HEK293 (cell line): ENCODE data around the gene ABHD16A.

Source experiments
- CTCF ChIA-PET: fragments of 350-600 bp; formaldehyde crosslinking; extraction: SDS; loops from one replicate; lab custom pipeline; 2021; ENCODE audit warnings: antibody characterized with exemption; lab: Yijun Ruan, JAX
- POLR2A ChIA-PET: fragments of 300-600 bp; formaldehyde crosslinking; extraction: SDS; loops from one replicate; lab custom pipeline; 2020; ENCODE audit warnings: antibody characterized with exemption, inconsistent platforms; lab: Yijun Ruan, JAX
- H3K27ac ChIP-seq: fragments of 200-500 bp; sonication (Bioruptor generic); 2 replicates; pipeline ENCODE4 v1.5.1; 2014; ENCODE audit warnings: low read depth, low read length, control low read depth, inconsistent platforms; ENCODE audit errors: extremely low read depth
- H3K36me3 ChIP-seq, 2 experiments: fragments of 200-500 bp in 1 of 2; sonication (Bioruptor generic) in 1 of 2; 1 replicate in 1 of 2; 2 replicates in 1 of 2; pipeline ENCODE4 v1.5.1; 2014 to 2017; ENCODE audit warnings: inconsistent platforms in 2 of 2, low read length in 2 of 2; ENCODE audit not compliant: control insufficient read depth in 2 of 2, insufficient read depth in 1 of 2
- H3K4me1 ChIP-seq: fragments of 200-500 bp; sonication (Bioruptor generic); 2 replicates; pipeline ENCODE4 v1.5.1; 2014; ENCODE audit warnings: mild to moderate bottlenecking, low read length, inconsistent platforms; ENCODE audit not compliant: control insufficient read depth, insufficient read depth
- H3K4me3 ChIP-seq: 2 replicates; pipeline ENCODE4 v1.5.1; 2011; ENCODE audit warnings: low read depth, mild to moderate bottlenecking, control low read depth, low read length, moderate library complexity
- H3K9me3 ChIP-seq: fragments of 200-500 bp; sonication (Bioruptor generic); 2 replicates; pipeline ENCODE4 v1.5.1; 2014; ENCODE audit warnings: low read depth, low read length, inconsistent platforms; ENCODE audit not compliant: control insufficient read depth, insufficient read depth
- BCL11A ChIP-seq: fragments of 450-650 bp; formaldehyde crosslinking; IDR thresholded peaks from 2 replicates; pipeline ENCODE4 v1.5.1; 2016; ENCODE audit warnings: low read depth, missing biosample characterization, missing genetic modification characterization
- KLF16 ChIP-seq: fragments of 450-650 bp; formaldehyde crosslinking; IDR thresholded peaks from 2 replicates; pipeline ENCODE4 v1.5.1; 2017; ENCODE audit warnings: missing biosample characterization, missing genetic modification characterization
- SCRT2 ChIP-seq: fragments of 450-650 bp; formaldehyde crosslinking; IDR thresholded peaks from 2 replicates; pipeline ENCODE4 v1.5.1; 2016; ENCODE audit warnings: missing biosample characterization, missing genetic modification characterization
- ZBTB11 ChIP-seq: fragments of 450-650 bp; formaldehyde crosslinking; conservative IDR thresholded peaks from 2 replicates; pipeline ENCODE4 v1.5.1; 2016; ENCODE audit warnings: low read depth, missing biosample characterization, missing genetic modification characterization
- ZBTB48 ChIP-seq: fragments of 450-650 bp; formaldehyde crosslinking; IDR thresholded peaks from 2 replicates; pipeline ENCODE4 v1.5.1; 2016; ENCODE audit warnings: missing biosample characterization, missing genetic modification characterization
- ZNF600 ChIP-seq: fragments of 450-650 bp; formaldehyde crosslinking; IDR thresholded peaks from 2 replicates; pipeline ENCODE4 v1.5.1; 2016; ENCODE audit warnings: missing biosample characterization, missing genetic modification characterization
- ZNF692 ChIP-seq: fragments of 450-650 bp; formaldehyde crosslinking; IDR thresholded peaks from 2 replicates; pipeline ENCODE4 v1.5.1; 2016; ENCODE audit warnings: missing biosample characterization, missing genetic modification characterization
- ZSCAN4 ChIP-seq: fragments of 450-650 bp; formaldehyde crosslinking; IDR thresholded peaks from 2 replicates; pipeline ENCODE4 v1.5.1; 2017; ENCODE audit warnings: missing biosample characterization, missing genetic modification characterization

ABHD16A gene

GRCh38 chr6:31723245-31723979 lies 20.3 kb upstream of the ABHD16A start, which contains the start of gene MPIG6B:
Gene MPIG6B (plus strand): TSS chr6:31723373. CDS start chr6:31723384, 11 bp downstream.
- CTCF ChIA-PET = interaction anchor here (1.0 to 1.5 kb wide), 4 partner anchors 9 to 73 kb away, joined by 3 to 4 read pairs (median 4); no protein-coding TSS in a partner anchor

GRCh38 chr6:31722173-31722572 lies 19.0 kb upstream of the ABHD16A start:
- H3K4me3 ChIP-seq = no peak overlapping the region
- peaks cover 0 to 11% of the 10 kb centered on the region in 2 experiments; a peak in 1 of 3 replicates for H3K36me3 ChIP-seq
- POLR2A ChIA-PET = no interaction called here
- no peaks in the 10 kb centered on the region for H3K4me1 ChIP-seq
- CTCF ChIA-PET = no interaction called here
- no peaks in the 10 kb centered on the region for H3K9me3 ChIP-seq
- TF ChIP-seq ZNF692 (tag by site-specific recombination) = no peak
- no peak for TF ChIP-seq KLF16
- no peak for TF ChIP-seq ZSCAN4 (tag by site-specific recombination)
- H3K27ac ChIP-seq = no peak overlapping the region

More at GRCh38 chr6:31723245-31723979, 20.3 kb upstream of the ABHD16A start, which contains the start of gene MPIG6B:
- Histone ChIP-seq H3K36me3 (peaks cover 0 to 21% of the 10 kb centered on the region in 2 experiments; a peak in 1 of 3 replicates), H3K9me3 (no peaks in the 10 kb centered on the region), H3K27ac (no peak within 1 kb of the TSS), H3K4me3 (no peak within 1 kb of the TSS), H3K4me1 (no peaks in the 10 kb centered on the region)
- TF ChIP-seq ZBTB48 (tag by site-specific recombination) = 0 out of 2 replicates have a peak, but pooled peaks have one; percentile 43
- TF ChIP-seq ZNF600 (tag by site-specific recombination) = no peak
- POLR2A ChIA-PET = interaction anchor here (1.0 to 3.2 kb wide), 5 partner anchors 9 to 106 kb away, joined by 3 to 13 read pairs (median 5); partner anchors contain the start of genes ABHD16A, CLIC1 and MSH5

GRCh38 chr6:31721351-31722020 lies 18.4 kb upstream of the ABHD16A start, which contains the start of gene LY6G6C:
Gene LY6G6C (minus strand): TSS chr6:31721746. CDS start chr6:31721679, 67 bp downstream.
- H3K4me3 ChIP-seq = no peak within 1 kb of the TSS
- TF ChIP-seq ZNF600 (tag by site-specific recombination) (no peak), ZBTB11 (no peak), SCRT2 (tag by site-specific recombination) (no peak), BCL11A (no peak)
- no peak within 1 kb of the TSS for H3K27ac ChIP-seq
- H3K9me3 ChIP-seq = no peaks in the 10 kb centered on the region
- H3K4me1 ChIP-seq = no peaks in the 10 kb centered on the region
- ChIA-PET CTCF (interaction anchor here (0.8 kb wide), 1 partner anchor 41 kb away, joined by 4 read pairs; the partner anchor contains the start of gene LY6G5C), POLR2A (interaction anchor here (1.1 kb wide), 1 partner anchor 106 kb away, joined by 4 read pairs; the partner anchor contains the start of gene HSPA1B)
- peaks cover 0 to 4% of the 10 kb centered on the region in 2 experiments; a peak in 1 of 3 replicates for H3K36me3 ChIP-seq
